ENCODE data around the gene DAPP1.

DNA sequence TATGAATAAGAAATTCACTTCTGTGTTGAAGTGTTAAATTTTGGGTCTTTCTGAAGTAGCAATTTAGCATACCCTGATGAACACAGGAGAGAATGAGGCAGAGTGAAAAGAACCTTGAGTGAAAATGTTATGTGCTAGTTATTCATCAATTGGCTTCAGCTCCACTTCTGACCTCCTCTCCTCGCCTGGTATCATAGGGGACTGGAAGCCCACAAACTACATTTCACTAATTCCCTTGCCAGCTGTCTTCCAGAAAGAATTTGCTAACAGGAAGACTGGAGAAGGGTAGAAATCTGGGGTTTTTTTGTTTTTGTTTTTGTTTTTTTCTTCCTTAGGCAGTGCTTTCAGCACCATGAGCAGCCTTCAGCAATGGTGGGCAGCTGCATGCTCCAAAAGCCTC, 5.5 kb upstream of the DAPP1 start:
- TF ChIP-seq, protein P1, sequence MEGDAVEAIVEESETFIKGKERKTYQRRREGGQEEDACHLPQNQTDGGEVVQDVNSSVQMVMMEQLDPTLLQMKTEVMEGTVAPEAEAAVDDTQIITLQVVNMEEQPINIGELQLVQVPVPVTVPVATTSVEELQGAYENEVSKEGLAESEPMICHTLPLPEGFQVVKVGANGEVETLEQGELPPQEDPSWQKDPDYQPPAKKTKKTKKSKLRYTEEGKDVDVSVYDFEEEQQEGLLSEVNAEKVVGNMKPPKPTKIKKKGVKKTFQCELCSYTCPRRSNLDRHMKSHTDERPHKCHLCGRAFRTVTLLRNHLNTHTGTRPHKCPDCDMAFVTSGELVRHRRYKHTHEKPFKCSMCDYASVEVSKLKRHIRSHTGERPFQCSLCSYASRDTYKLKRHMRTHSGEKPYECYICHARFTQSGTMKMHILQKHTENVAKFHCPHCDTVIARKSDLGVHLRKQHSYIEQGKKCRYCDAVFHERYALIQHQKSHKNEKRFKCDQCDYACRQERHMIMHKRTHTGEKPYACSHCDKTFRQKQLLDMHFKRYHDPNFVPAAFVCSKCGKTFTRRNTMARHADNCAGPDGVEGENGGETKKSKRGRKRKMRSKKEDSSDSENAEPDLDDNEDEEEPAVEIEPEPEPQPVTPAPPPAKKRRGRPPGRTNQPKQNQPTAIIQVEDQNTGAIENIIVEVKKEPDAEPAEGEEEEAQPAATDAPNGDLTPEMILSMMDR (IDR thresholded peaks at IDR 0.05) = no peak
- TF ChIP-seq EZH2phosphoT487 (IDR thresholded peaks at IDR 0.05) = no peak
- TF ChIP-seq EZH2 (IDR thresholded peaks at IDR 0.05) = no peak

Measured in neural progenitor cell (in vitro differentiated cells).